HepG2 (cell line): ENCODE results near the gene KMT2B. TPM values are rescaled to one million over a fixed set of nuclear protein-coding genes. Genes with fewer than 3 reads are reported as not detected.

Source experiments
- BRD4 ChIP-seq: sonication (generic); formaldehyde crosslinking; IDR thresholded peaks from 2 replicates; pipeline ENCODE4 v1.4.0; 2020; ENCODE audit warnings: missing genetic modification reagents
- CREM ChIP-seq, 2 experiments: sonication (generic) in 1 of 2; formaldehyde crosslinking in 1 of 2; IDR thresholded peaks; 2 replicates each; pipeline versions ENCODE4 v1.4.0 to v1.6.1; 2016 to 2020; ENCODE audit warnings: antibody characterized with exemption in 1 of 2, mild to moderate bottlenecking in 1 of 2, missing genetic modification reagents in 1 of 2
- DNMT3B ChIP-seq: conservative IDR thresholded peaks from 2 replicates; pipeline ENCODE4 v1.6.1; 2016; ENCODE audit warnings: missing biosample characterization, control low read depth
- ESRRA ChIP-seq: sonication (generic); formaldehyde crosslinking; IDR thresholded peaks from 2 replicates; pipeline ENCODE4 v1.5.1; 2020; ENCODE audit warnings: mild to moderate bottlenecking, low read depth, missing genetic modification reagents
- IKZF4 ChIP-seq: sonication (generic); formaldehyde crosslinking; IDR thresholded peaks from 2 replicates; pipeline ENCODE4 v1.5.1; 2020; ENCODE audit warnings: borderline replicate concordance, mild to moderate bottlenecking, low read depth, missing genetic modification reagents; ENCODE audit errors: not compliant biosample characterization
- MAX ChIP-seq: IDR thresholded peaks from 2 replicates; pipeline ENCODE4 v1.6.1; 2012; ENCODE audit warnings: inconsistent platforms
- MED1 ChIP-seq: sonication (generic); formaldehyde crosslinking; IDR thresholded peaks from 2 replicates; pipeline ENCODE4 v1.4.0; 2020; ENCODE audit warnings: missing genetic modification reagents
- MED13 ChIP-seq: sonication (generic); formaldehyde crosslinking; IDR thresholded peaks from 2 replicates; pipeline ENCODE4 v1.5.0; 2020; ENCODE audit warnings: missing genetic modification reagents
- NCOA5 ChIP-seq: sonication (generic); formaldehyde crosslinking; IDR thresholded peaks from 2 replicates; pipeline ENCODE4 v1.4.0; 2020; ENCODE audit warnings: missing genetic modification reagents
- NFATC3 ChIP-seq: sonication (generic); formaldehyde crosslinking; IDR thresholded peaks from 2 replicates; pipeline ENCODE4 v1.5.1; 2020; ENCODE audit warnings: mild to moderate bottlenecking, missing genetic modification reagents
- PHB2 ChIP-seq: fragments of 450-650 bp; IDR thresholded peaks from 2 replicates; pipeline ENCODE4 v1.6.1; 2018; ENCODE audit not compliant: partially characterized antibody
- RELA ChIP-seq: sonication (generic); formaldehyde crosslinking; IDR thresholded peaks from 2 replicates; pipeline ENCODE4 v1.4.0; 2020; ENCODE audit warnings: missing genetic modification reagents
- SATB2 ChIP-seq: sonication (generic); formaldehyde crosslinking; IDR thresholded peaks from 2 replicates; pipeline ENCODE4 v1.5.0; 2020; ENCODE audit warnings: missing genetic modification reagents
- SUZ12 ChIP-seq: fragments of 150-350 bp; IDR thresholded peaks from 2 replicates; pipeline ENCODE4 v1.6.1; 2014; ENCODE audit warnings: low read depth, low read length
- TSC22D2 ChIP-seq: sonication (generic); formaldehyde crosslinking; IDR thresholded peaks from 2 replicates; pipeline ENCODE4 v1.5.1; 2020; ENCODE audit warnings: missing genetic modification reagents, mild to moderate bottlenecking, borderline replicate concordance
- ZEB1 ChIP-seq: IDR thresholded peaks from 2 replicates; pipeline ENCODE4 v1.6.1; 2012; ENCODE audit warnings: mild to moderate bottlenecking, low read depth, inconsistent platforms; ENCODE audit not compliant: insufficient replicate concordance
- ZNF12 ChIP-seq: sonication (generic); formaldehyde crosslinking; IDR thresholded peaks from 2 replicates; pipeline ENCODE4 v1.5.0; 2020; ENCODE audit warnings: missing genetic modification reagents
- ZNF274 ChIP-seq: sonication (generic); formaldehyde crosslinking; IDR thresholded peaks from 2 replicates; pipeline ENCODE4 v1.5.1; 2020; ENCODE audit warnings: mild to moderate bottlenecking, missing genetic modification reagents
- ZNF296 ChIP-seq: sonication (generic); formaldehyde crosslinking; conservative IDR thresholded peaks from 2 replicates; pipeline ENCODE4 v1.5.0; 2020; ENCODE audit warnings: mild to moderate bottlenecking, missing genetic modification reagents
- ZNF329 ChIP-seq: sonication (generic); formaldehyde crosslinking; IDR thresholded peaks from 2 replicates; pipeline ENCODE4 v1.9.0; 2021; ENCODE audit warnings: low read depth, mild to moderate bottlenecking, missing genetic modification reagents
- ZNF580 ChIP-seq: IDR thresholded peaks from 2 replicates; pipeline ENCODE4 v1.6.1; 2016; ENCODE audit warnings: low read depth, borderline replicate concordance
- ZNF672 ChIP-seq: sonication (generic); formaldehyde crosslinking; IDR thresholded peaks from 2 replicates; pipeline ENCODE4 v1.8.1; 2022; ENCODE audit warnings: missing genetic modification reagents
- ZNF839 ChIP-seq: sonication (generic); formaldehyde crosslinking; IDR thresholded peaks from 2 replicates; pipeline ENCODE4 v1.4.0; 2020; ENCODE audit warnings: missing genetic modification reagents, mild to moderate bottlenecking, borderline replicate concordance
- ZSCAN30 ChIP-seq: sonication (generic); formaldehyde crosslinking; IDR thresholded peaks from 2 replicates; pipeline ENCODE4 v1.5.0; 2020; ENCODE audit warnings: mild to moderate bottlenecking, missing genetic modification reagents
- polyA plus RNA-seq, 8 experiments: library from polyadenylated mRNA; depleted of rRNA in 3 of 8; stranded (reverse) in 7 of 8; unstranded in 1 of 8; fragments of >200 nt; fragmentation: Illumina TruSeq in 4 of 8; extraction: Trizol in 4 of 8; gene quantifications; 2 replicates each; pipeline versions ENCODE4 v1.2.1 to v1.2.3, GENCODE V29; 2011 to 2016; ENCODE audit warnings: low read depth in 4 of 8, missing spikeins in 1 of 8, mixed read lengths in 1 of 8; ENCODE audit not compliant: insufficient read depth in 1 of 8
- total RNA-seq, 5 experiments: library from RNA; depleted of rRNA; stranded (reverse); fragments of >200 nt; fragmentation: Illumina TruSeq; extraction: Trizol; gene quantifications; 2 replicates each; pipeline ENCODE4 v1.2.3, GENCODE V29; 2016; ENCODE audit warnings: low read depth in 1 of 5
- TF ChIP-seq, protein P1 (sequence below): sonication (generic); formaldehyde crosslinking; conservative IDR thresholded peaks from 2 replicates; pipeline ENCODE4 v1.4.0; 2020; ENCODE audit warnings: missing genetic modification reagents
- TF ChIP-seq, protein P2 (sequence below): sonication (generic); formaldehyde crosslinking; IDR thresholded peaks from 2 replicates; pipeline ENCODE4 v1.4.0; 2020; ENCODE audit warnings: missing genetic modification reagents

KMT2B gene
- total and polyA plus RNA-seq, 2 of the 13 experiments (the other 11 are each of a cell fraction or from before 2014, with no cell fraction given): 6.2 to 16.9 TPM

- TF ChIP-seq ZNF839 (CRISPR knock-in tag) (no peak), PHB2 (no peak), SATB2 (CRISPR knock-in tag) (no peak), ZNF296 (no peak), IKZF4 (CRISPR knock-in tag) (peak; percentile 16), ZNF274 (CRISPR knock-in tag) (peak; percentile 39; the same call in 1 of the 2 replicates), MED13 (no peak), MAX (peak; percentile 48; the same call in 1 of the 2 replicates), NFATC3 (CRISPR knock-in tag) (no peak), BRD4 (CRISPR knock-in tag) (no peak), ZNF329 (CRISPR knock-in tag) (no peak), ZSCAN30 (CRISPR knock-in tag) (no peak), CREM (IDR thresholded peaks at IDR 0.05) (0 out of 2 replicates have a peak, but pooled peaks have one; percentile 18), CREM (CRISPR knock-in tag; IDR thresholded peaks at IDR 0.05) (no peak), DNMT3B (CRISPR knock-in tag) (no peak), ZNF580 (CRISPR knock-in tag) (no peak), MED1 (CRISPR knock-in tag) (0 out of 2 replicates have a peak, but pooled peaks have one; percentile 38), SUZ12 (no peak), NCOA5 (CRISPR knock-in tag) (no peak), ZEB1 (no peak), ESRRA (CRISPR knock-in tag) (no peak), ZNF12 (CRISPR knock-in tag) (no peak), TSC22D2 (CRISPR knock-in tag) (no peak), ZNF672 (CRISPR knock-in tag) (no peak), RELA (CRISPR knock-in tag) (no peak)
- TF ChIP-seq, protein P1, sequence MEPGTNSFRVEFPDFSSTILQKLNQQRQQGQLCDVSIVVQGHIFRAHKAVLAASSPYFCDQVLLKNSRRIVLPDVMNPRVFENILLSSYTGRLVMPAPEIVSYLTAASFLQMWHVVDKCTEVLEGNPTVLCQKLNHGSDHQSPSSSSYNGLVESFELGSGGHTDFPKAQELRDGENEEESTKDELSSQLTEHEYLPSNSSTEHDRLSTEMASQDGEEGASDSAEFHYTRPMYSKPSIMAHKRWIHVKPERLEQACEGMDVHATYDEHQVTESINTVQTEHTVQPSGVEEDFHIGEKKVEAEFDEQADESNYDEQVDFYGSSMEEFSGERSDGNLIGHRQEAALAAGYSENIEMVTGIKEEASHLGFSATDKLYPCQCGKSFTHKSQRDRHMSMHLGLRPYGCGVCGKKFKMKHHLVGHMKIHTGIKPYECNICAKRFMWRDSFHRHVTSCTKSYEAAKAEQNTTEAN (CRISPR knock-in tag): no peak
- TF ChIP-seq, protein P2, sequence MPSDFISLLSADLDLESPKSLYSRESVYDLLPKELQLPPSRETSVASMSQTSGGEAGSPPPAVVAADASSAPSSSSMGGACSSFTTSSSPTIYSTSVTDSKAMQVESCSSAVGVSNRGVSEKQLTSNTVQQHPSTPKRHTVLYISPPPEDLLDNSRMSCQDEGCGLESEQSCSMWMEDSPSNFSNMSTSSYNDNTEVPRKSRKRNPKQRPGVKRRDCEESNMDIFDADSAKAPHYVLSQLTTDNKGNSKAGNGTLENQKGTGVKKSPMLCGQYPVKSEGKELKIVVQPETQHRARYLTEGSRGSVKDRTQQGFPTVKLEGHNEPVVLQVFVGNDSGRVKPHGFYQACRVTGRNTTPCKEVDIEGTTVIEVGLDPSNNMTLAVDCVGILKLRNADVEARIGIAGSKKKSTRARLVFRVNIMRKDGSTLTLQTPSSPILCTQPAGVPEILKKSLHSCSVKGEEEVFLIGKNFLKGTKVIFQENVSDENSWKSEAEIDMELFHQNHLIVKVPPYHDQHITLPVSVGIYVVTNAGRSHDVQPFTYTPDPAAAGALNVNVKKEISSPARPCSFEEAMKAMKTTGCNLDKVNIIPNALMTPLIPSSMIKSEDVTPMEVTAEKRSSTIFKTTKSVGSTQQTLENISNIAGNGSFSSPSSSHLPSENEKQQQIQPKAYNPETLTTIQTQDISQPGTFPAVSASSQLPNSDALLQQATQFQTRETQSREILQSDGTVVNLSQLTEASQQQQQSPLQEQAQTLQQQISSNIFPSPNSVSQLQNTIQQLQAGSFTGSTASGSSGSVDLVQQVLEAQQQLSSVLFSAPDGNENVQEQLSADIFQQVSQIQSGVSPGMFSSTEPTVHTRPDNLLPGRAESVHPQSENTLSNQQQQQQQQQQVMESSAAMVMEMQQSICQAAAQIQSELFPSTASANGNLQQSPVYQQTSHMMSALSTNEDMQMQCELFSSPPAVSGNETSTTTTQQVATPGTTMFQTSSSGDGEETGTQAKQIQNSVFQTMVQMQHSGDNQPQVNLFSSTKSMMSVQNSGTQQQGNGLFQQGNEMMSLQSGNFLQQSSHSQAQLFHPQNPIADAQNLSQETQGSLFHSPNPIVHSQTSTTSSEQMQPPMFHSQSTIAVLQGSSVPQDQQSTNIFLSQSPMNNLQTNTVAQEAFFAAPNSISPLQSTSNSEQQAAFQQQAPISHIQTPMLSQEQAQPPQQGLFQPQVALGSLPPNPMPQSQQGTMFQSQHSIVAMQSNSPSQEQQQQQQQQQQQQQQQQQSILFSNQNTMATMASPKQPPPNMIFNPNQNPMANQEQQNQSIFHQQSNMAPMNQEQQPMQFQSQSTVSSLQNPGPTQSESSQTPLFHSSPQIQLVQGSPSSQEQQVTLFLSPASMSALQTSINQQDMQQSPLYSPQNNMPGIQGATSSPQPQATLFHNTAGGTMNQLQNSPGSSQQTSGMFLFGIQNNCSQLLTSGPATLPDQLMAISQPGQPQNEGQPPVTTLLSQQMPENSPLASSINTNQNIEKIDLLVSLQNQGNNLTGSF (CRISPR knock-in tag): no peak
These were observed 44.5 kb upstream of the KMT2B start (continued) for GRCh38 chr19:35673121-35673804.
